ENCODE results near the gene GRHL1.

DNA sequence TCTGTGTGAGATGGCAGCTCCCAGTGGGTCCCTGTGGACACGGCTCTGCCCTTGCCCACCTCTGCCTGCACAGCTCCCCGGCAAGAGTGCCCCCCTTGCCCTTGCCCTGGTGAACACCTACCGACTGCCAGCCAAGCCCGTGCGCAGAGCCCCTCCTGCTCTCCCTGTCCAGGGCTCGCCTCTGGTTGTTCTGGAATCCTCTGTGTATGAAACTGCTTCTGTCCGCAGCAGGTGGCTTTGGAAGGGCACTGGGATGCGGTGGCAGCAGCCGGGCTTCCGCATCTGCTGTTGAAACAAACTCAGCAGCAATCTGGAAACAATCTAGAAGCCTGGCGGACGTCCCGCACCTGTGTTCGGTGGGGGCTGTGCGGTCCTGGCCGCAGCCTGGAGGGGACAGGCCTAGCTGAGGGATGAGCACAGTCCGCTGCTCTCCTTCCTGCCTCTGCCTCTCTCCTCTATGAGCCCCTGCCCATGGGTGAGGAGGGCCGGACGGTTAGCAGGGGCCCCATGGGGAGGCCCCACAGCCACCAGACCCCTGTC lies 57.8 kb downstream of the GRHL1 start:
- TF ChIP-seq, protein P1, sequence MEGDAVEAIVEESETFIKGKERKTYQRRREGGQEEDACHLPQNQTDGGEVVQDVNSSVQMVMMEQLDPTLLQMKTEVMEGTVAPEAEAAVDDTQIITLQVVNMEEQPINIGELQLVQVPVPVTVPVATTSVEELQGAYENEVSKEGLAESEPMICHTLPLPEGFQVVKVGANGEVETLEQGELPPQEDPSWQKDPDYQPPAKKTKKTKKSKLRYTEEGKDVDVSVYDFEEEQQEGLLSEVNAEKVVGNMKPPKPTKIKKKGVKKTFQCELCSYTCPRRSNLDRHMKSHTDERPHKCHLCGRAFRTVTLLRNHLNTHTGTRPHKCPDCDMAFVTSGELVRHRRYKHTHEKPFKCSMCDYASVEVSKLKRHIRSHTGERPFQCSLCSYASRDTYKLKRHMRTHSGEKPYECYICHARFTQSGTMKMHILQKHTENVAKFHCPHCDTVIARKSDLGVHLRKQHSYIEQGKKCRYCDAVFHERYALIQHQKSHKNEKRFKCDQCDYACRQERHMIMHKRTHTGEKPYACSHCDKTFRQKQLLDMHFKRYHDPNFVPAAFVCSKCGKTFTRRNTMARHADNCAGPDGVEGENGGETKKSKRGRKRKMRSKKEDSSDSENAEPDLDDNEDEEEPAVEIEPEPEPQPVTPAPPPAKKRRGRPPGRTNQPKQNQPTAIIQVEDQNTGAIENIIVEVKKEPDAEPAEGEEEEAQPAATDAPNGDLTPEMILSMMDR (IDR thresholded peaks at IDR 0.05): no peak
- TF ChIP-seq EZH2 (IDR thresholded peaks at IDR 0.05; ENCODE audit: borderline replicate concordance, insufficient read depth, low read depth, low read length, poor library complexity, severe bottlenecking): no peak
